ENCODE measurements around the gene COTL1.

DNA sequence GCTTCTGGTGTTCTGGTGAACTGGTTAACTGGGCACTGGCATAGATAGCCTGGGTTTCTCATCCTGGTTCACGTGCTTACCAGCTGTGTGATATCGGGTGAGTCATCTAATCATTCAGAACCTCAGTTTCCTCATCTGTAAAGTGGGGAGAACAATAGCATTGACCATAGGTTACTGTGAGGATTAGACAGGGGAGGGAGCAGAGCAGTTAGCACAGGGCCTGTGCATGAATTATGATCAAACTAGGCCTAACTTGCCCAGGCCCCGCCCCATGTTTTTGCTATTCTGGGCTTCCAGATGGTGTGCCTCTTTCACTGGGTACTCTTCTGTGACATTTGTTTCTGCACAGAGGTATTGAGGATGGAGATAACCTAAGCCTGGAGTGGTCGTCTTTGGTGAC is 25.8 kb upstream of the COTL1 start:
- no peak for TF ChIP-seq POLR2A (IDR thresholded peaks at IDR 0.05)
- TF ChIP-seq, protein P1, sequence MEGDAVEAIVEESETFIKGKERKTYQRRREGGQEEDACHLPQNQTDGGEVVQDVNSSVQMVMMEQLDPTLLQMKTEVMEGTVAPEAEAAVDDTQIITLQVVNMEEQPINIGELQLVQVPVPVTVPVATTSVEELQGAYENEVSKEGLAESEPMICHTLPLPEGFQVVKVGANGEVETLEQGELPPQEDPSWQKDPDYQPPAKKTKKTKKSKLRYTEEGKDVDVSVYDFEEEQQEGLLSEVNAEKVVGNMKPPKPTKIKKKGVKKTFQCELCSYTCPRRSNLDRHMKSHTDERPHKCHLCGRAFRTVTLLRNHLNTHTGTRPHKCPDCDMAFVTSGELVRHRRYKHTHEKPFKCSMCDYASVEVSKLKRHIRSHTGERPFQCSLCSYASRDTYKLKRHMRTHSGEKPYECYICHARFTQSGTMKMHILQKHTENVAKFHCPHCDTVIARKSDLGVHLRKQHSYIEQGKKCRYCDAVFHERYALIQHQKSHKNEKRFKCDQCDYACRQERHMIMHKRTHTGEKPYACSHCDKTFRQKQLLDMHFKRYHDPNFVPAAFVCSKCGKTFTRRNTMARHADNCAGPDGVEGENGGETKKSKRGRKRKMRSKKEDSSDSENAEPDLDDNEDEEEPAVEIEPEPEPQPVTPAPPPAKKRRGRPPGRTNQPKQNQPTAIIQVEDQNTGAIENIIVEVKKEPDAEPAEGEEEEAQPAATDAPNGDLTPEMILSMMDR (IDR thresholded peaks at IDR 0.05) = no peak
